ENCODE results near the gene BASP1.
"Not testable (repeated sequence)": the region's sequence is repeated elsewhere in the genome, so short reads cannot be mapped to it uniquely, and the experiment has no call there.

The BASP1 gene

GRCh38 chr5:17223367-17224185 is 6.1 kb downstream of the BASP1 start:
- no peak for DNase-seq (ENCODE audit: low read depth in 2 of 2)

GRCh38 chr5:17224858-17225511 is 7.6 kb downstream of the BASP1 start:
- no peak for DNase-seq (ENCODE audit: low read depth in 2 of 2)

GRCh38 chr5:17225520-17225919 is 8.1 kb downstream of the BASP1 start:
- DNase-seq (ENCODE audit: low read depth in 2 of 2) = no peak

- no peak for DNase-seq (ENCODE audit: low read depth in 2 of 2)
Observed at GRCh38 chr5:17227868-17228267, 10.4 kb downstream of the BASP1 start.

GRCh38 chr5:17228821-17229291 is 11.4 kb downstream of the BASP1 start:
- DNase-seq (ENCODE audit: low read depth in 2 of 2) = no peak

GRCh38 chr5:17229313-17229712 is 11.9 kb downstream of the BASP1 start:
- no peak for DNase-seq (ENCODE audit: low read depth in 2 of 2)

GRCh38 chr5:17230191-17230590 is 12.8 kb downstream of the BASP1 start:
- DNase-seq (ENCODE audit: low read depth in 2 of 2) = no peak

GRCh38 chr5:17230808-17231525 is 13.5 kb downstream of the BASP1 start:
- no peak for DNase-seq (ENCODE audit: low read depth in 2 of 2)

- no peak for DNase-seq (ENCODE audit: low read depth in 2 of 2)
Observed at GRCh38 chr5:17232405-17232804, 15.0 kb downstream of the BASP1 start.

- DNase-seq (ENCODE audit: low read depth in 2 of 2) = no peak
Observed at GRCh38 chr5:17233488-17233887, 16.1 kb downstream of the BASP1 start.

- DNase-seq (ENCODE audit: low read depth in 2 of 2) = no peak
Observed at GRCh38 chr5:17234374-17234773, 16.9 kb downstream of the BASP1 start.

GRCh38 chr5:17235731-17236330 is 18.4 kb downstream of the BASP1 start:
- DNase-seq (ENCODE audit: low read depth in 2 of 2) = no peak

GRCh38 chr5:17238521-17239041 is 21.1 kb downstream of the BASP1 start:
- DNase-seq (ENCODE audit: low read depth in 2 of 2) = no peak

GRCh38 chr5:17239953-17240352 is 22.5 kb downstream of the BASP1 start:
- DNase-seq (ENCODE audit: low read depth in 2 of 2) = no peak

- DNase-seq (ENCODE audit: low read depth in 2 of 2) = no peak
Observed at GRCh38 chr5:17240487-17240886, 23.1 kb downstream of the BASP1 start.

GRCh38 chr5:17241635-17242034 is 24.2 kb downstream of the BASP1 start:
- DNase-seq (ENCODE audit: low read depth in 2 of 2) = no peak

- no peak for DNase-seq (ENCODE audit: low read depth in 2 of 2)
Observed at GRCh38 chr5:17243287-17244063, 26.0 kb downstream of the BASP1 start.

- no peak for DNase-seq (ENCODE audit: low read depth in 2 of 2)
Observed at GRCh38 chr5:17249029-17249634, 31.7 kb downstream of the BASP1 start.

- not testable (repeated sequence) for DNase-seq (ENCODE audit: low read depth in 2 of 2)
Observed at GRCh38 chr5:17249841-17250240, 32.4 kb downstream of the BASP1 start.

GRCh38 chr5:17252543-17252942 is 35.1 kb downstream of the BASP1 start:
- no peak for DNase-seq (ENCODE audit: low read depth in 2 of 2)

Measured in stimulated activated CD8-positive, alpha-beta memory T cell treated with anti-CD3 and anti-CD28 coated beads, Interleukin-7, amount 100 ng/mL, for 1 hour (primary cell).